ENCODE results near the gene GCA.

GCA gene

GRCh38 chr2:162317058-162317742 is 26.7 kb upstream of the GCA start:
- H3K27me3 ChIP-seq (ENCODE audit: low read depth), result peaks cover 1% of the 10 kb centered on the region
- no peak for DNase-seq (ENCODE audit: low spot score in 2 of 2)
- in situ Hi-C loops (cut with MboI; ENCODE audit: low sequenced_read_pairs), result no loop called here
- no peaks in the 10 kb centered on the region for H3K9me3 ChIP-seq
- no peaks in the 10 kb centered on the region for H3K36me3 ChIP-seq (replicated peaks)
- no peak overlapping the region for H3K4me3 ChIP-seq
- H3K4me1 ChIP-seq, result peaks cover 14% of the 10 kb centered on the region

DNA sequence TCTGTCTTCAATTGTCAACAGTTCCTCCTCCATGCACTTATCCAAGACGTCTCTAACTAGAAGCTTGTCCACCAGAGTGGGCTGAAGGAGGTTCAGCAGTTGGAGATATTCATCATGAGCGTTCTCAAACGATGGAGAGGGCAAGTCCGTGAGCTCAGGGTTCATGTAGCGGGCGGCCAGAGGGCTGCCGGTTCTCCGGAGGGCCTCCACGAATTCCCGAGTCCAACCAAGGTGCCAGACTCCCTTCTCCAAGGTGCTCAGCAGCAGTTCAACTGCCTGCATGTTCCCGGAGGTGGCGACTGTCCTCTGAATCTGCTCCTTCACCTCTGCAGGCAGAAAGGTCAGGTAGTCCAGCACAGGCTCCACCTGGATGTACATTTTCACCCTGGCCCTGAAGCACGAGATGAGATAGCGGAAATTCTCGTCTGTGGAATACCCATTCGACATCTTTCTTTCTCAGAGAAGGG is 26.0 kb upstream of the GCA start:
- no peak for DNase-seq (ENCODE audit: low spot score in 2 of 2)

GRCh38 chr2:162318328-162319180 is 25.4 kb upstream of the GCA start, which contains the start of gene IFIH1:
Gene IFIH1 (minus strand): TSS chr2:162318684. CDS start chr2:162318307, 377 bp downstream.
- peak; percentile 79 to 80 for DNase-seq (ENCODE audit: low spot score in 2 of 2)
- no peaks in the 10 kb centered on the region for H3K36me3 ChIP-seq (replicated peaks)
- H3K27me3 ChIP-seq (ENCODE audit: low read depth), result no peaks in the 10 kb centered on the region
- in situ Hi-C loops (cut with MboI; ENCODE audit: low sequenced_read_pairs), result no loop called here
- peaks cover 14% of the 10 kb centered on the region for H3K4me1 ChIP-seq
- H3K9me3 ChIP-seq, result no peaks in the 10 kb centered on the region
- peak within 1 kb of the TSS; percentile 34 for H3K4me3 ChIP-seq

More for the DNA sequence above, 26.0 kb upstream of the GCA start:
- Histone ChIP-seq H3K4me3 (peak overlapping the region; percentile 34), H3K4me1 (peaks cover 14% of the 10 kb centered on the region), H3K36me3 (replicated peaks) (no peaks in the 10 kb centered on the region), H3K27me3 (ENCODE audit: low read depth) (no peaks in the 10 kb centered on the region), H3K9me3 (no peaks in the 10 kb centered on the region)
- in situ Hi-C loops (cut with MboI; ENCODE audit: low sequenced_read_pairs), result no loop called here

- in situ Hi-C loops (cut with MboI; ENCODE audit: low sequenced_read_pairs), result no loop called here
- Histone ChIP-seq H3K9me3 (no peaks in the 10 kb centered on the region), H3K4me1 (peaks cover 14% of the 10 kb centered on the region), H3K36me3 (replicated peaks) (no peaks in the 10 kb centered on the region), H3K27me3 (ENCODE audit: low read depth) (no peaks in the 10 kb centered on the region), H3K4me3 (no peak overlapping the region)
- DNase-seq (ENCODE audit: low spot score in 2 of 2), result peak in 1 of 2 experiments; percentile 58
Observed at GRCh38 chr2:162320864-162321517, 22.9 kb upstream of the GCA start.

- in situ Hi-C loops (cut with MboI; ENCODE audit: low sequenced_read_pairs), result no loop called here
Observed at GRCh38 chr2:162324953-162325352, 19.0 kb upstream of the GCA start.

DNA sequence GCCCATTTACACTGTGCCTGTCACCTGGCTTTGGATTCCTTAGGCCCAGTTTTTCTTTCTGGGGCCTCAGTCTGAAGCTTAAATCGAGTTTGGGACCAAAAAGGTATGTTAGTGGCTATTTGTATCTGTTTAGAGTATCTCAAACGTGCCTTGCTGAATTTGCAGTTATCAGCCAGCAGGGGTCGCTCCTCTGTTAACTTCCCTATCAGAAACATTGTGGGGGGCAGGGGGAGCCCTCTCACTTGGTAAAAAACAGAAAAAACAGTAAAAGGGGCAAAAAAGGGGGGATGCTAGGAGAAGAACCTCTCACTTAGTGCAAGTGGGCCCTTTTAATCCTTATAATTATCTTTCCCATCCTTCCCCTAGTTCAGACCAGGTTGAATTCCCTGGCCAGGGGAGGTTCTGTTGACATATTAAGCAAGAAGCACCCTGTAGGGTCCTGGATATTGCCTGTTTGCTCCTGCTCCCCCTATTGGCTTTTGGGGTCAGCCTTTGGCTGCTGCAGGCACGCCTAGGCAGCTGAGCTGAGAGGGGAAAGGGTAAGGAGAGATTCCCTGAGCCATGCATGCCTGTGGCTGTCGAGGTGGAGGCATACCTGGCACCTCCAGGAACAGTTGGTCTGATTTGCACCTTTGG is 16.7 kb upstream of the GCA start:
- Histone ChIP-seq H3K36me3 (replicated peaks) (no peaks in the 10 kb centered on the region), H3K9me3 (no peaks in the 10 kb centered on the region), H3K4me1 (no peaks in the 10 kb centered on the region), H3K27me3 (ENCODE audit: low read depth) (no peaks in the 10 kb centered on the region), H3K4me3 (no peak overlapping the region)
- no peak for DNase-seq (ENCODE audit: low spot score in 2 of 2)
- in situ Hi-C loops (cut with MboI; ENCODE audit: low sequenced_read_pairs), result no loop called here

More at GRCh38 chr2:162324953-162325352, 19.0 kb upstream of the GCA start:
- H3K9me3 ChIP-seq, result no peaks in the 10 kb centered on the region
- no peaks in the 10 kb centered on the region for H3K36me3 ChIP-seq (replicated peaks)
- no peaks in the 10 kb centered on the region for H3K27me3 ChIP-seq (ENCODE audit: low read depth)
- H3K4me1 ChIP-seq, result peaks cover 10% of the 10 kb centered on the region
- no peak for DNase-seq (ENCODE audit: low spot score in 2 of 2)
- H3K4me3 ChIP-seq, result no peak overlapping the region

- Histone ChIP-seq H3K9me3 (no peaks in the 10 kb centered on the region), H3K4me3 (no peak overlapping the region), H3K4me1 (no peaks in the 10 kb centered on the region), H3K27me3 (ENCODE audit: low read depth) (no peaks in the 10 kb centered on the region), H3K36me3 (replicated peaks) (no peaks in the 10 kb centered on the region)
- DNase-seq (ENCODE audit: low spot score in 2 of 2), result no peak
- in situ Hi-C loops (cut with MboI; ENCODE audit: low sequenced_read_pairs), result no loop called here
Observed at GRCh38 chr2:162327806-162328205, 16.1 kb upstream of the GCA start.

DNA sequence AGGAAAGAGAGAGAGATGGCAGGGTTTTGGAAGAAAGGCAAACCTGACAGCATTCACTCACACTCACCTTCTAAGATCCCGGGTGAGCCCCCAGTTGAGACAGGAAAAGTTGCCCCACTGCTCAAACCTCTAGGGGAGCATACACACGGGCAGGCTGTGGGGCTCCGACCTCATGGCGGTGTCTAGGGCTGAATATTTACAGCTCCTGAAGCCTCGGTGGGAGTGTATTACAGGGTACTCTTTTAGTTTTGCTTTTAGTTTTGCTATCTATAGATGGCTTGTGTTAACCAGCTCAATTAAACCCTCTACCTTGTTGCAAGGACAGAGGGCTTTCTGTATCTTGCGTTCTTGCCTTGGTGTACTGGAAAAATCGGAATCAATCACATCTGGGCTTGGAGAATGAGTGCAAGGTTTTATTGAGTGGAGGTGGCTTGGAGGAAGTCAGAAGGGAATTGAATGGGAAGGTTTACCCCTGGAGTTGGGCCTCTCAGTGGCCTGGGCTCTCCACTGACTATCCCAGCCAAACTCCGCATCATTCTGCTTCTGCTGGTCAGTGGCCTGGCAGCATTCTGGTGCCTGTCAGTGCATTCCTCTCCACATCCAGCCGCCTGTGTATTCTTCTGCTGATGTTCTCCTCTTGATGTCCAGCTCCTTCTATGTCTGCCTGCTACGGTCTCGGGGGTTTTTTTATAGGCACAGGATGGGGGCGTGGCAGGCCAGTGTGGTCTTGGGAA is 15.3 kb upstream of the GCA start:
- DNase-seq (ENCODE audit: low spot score in 2 of 2), result no peak

GRCh38 chr2:162330881-162331280 is 13.1 kb upstream of the GCA start:
- no peaks in the 10 kb centered on the region for H3K4me1 ChIP-seq
- no peaks in the 10 kb centered on the region for H3K27me3 ChIP-seq (ENCODE audit: low read depth)
- in situ Hi-C loops (cut with MboI; ENCODE audit: low sequenced_read_pairs), result no loop called here
- no peaks in the 10 kb centered on the region for H3K36me3 ChIP-seq (replicated peaks)
- no peak overlapping the region for H3K4me3 ChIP-seq
- H3K9me3 ChIP-seq, result no peaks in the 10 kb centered on the region
- no peak for DNase-seq (ENCODE audit: low spot score in 2 of 2)

More for the DNA sequence above, 15.3 kb upstream of the GCA start:
- Histone ChIP-seq H3K27me3 (ENCODE audit: low read depth) (no peaks in the 10 kb centered on the region), H3K9me3 (no peaks in the 10 kb centered on the region), H3K36me3 (replicated peaks) (no peaks in the 10 kb centered on the region), H3K4me1 (no peaks in the 10 kb centered on the region), H3K4me3 (no peak overlapping the region)
- in situ Hi-C loops (cut with MboI; ENCODE audit: low sequenced_read_pairs), result no loop called here

DNA sequence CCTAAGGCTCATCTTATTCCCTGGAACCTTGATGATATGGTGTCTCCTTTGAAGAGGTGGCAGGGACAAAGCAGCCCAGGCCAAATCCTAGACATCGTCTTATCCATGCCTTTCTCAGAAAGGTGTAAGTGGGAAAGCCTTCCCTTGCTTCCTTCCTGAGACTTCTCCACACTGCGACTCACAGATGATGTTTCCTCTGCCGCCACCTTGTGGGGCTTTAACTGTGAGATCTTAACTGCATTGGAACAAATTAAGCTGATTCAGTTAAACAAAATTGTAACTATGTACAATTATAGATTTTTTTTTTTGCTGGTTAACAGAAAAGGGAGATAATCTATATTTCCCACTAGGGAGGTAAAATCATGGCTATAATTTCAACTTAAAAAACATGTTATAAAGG is 10.0 kb upstream of the GCA start:
- Histone ChIP-seq H3K9me3 (no peaks in the 10 kb centered on the region), H3K4me1 (no peaks in the 10 kb centered on the region), H3K36me3 (replicated peaks) (no peaks in the 10 kb centered on the region), H3K4me3 (no peak overlapping the region), H3K27me3 (ENCODE audit: low read depth) (no peaks in the 10 kb centered on the region)
- peak in 1 of 2 experiments; percentile 18 for DNase-seq (ENCODE audit: low spot score in 2 of 2)
- in situ Hi-C loops (cut with MboI; ENCODE audit: low sequenced_read_pairs), result no loop called here

DNA sequence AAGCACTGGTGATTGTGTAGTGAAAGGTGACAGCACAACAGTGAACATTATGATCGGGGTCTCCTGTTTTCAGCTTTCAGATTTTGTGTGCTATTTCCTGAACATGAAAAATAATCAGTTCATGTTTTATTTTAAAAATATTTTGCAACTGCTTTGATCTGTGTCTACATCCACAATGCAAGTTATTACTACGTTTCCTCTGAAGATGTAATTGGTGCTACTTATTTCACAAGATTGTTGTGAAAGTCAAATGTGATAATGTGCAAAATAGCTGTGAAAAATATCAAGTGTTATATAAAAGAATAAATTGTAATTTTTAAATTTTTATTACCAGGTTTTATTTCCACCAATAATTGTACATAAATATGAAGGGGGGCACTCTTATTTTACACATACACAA is 6.1 kb upstream of the GCA start:
- in situ Hi-C loops (cut with MboI; ENCODE audit: low sequenced_read_pairs), result no loop called here
- Histone ChIP-seq H3K4me1 (no peaks in the 10 kb centered on the region), H3K9me3 (no peaks in the 10 kb centered on the region)

GRCh38 chr2:162340822-162341221 is 3.1 kb upstream of the GCA start:
- Histone ChIP-seq H3K36me3 (replicated peaks) (no peaks in the 10 kb centered on the region), H3K4me3 (no peak overlapping the region), H3K9me3 (no peaks in the 10 kb centered on the region), H3K27me3 (ENCODE audit: low read depth) (peaks cover 4% of the 10 kb centered on the region; the same call in 1 of the 2 replicates), H3K4me1 (peaks cover 8% of the 10 kb centered on the region)
- in situ Hi-C loops (cut with MboI; ENCODE audit: low sequenced_read_pairs), result no loop called here
- DNase-seq (ENCODE audit: low spot score in 2 of 2), result no peak

More for the DNA sequence above, 6.1 kb upstream of the GCA start:
- H3K4me3 ChIP-seq, result no peak overlapping the region
- H3K27me3 ChIP-seq (ENCODE audit: low read depth), result no peaks in the 10 kb centered on the region
- no peaks in the 10 kb centered on the region for H3K36me3 ChIP-seq (replicated peaks)
- no peak for DNase-seq (ENCODE audit: low spot score in 2 of 2)

- Histone ChIP-seq H3K9me3 (no peaks in the 10 kb centered on the region), H3K36me3 (replicated peaks) (no peaks in the 10 kb centered on the region), H3K4me3 (no peak overlapping the region), H3K4me1 (peaks cover 8% of the 10 kb centered on the region), H3K27me3 (ENCODE audit: low read depth) (peaks cover 4% of the 10 kb centered on the region; the same call in 1 of the 2 replicates)
- no peak for DNase-seq (ENCODE audit: low spot score in 2 of 2)
- in situ Hi-C loops (cut with MboI; ENCODE audit: low sequenced_read_pairs), result no loop called here
Observed at GRCh38 chr2:162342321-162342720, 1.6 kb upstream of the GCA start.
